Tibial artery (tissue), 4 donors: Measurements from ENCODE around the gene SYT13.

ENCODE experiments used
- DNase-seq, 2 donors: peaks; one replicate each; pipeline ENCODE4 v3.0.0-alpha.2; 2019
- H3K27ac ChIP-seq, 2 donors: fragments of 200-600 bp; sonication (generic) in 1 of 2; 1 replicate in 1 of 2; 2 replicates in 1 of 2; pipeline ENCODE4 v1.5.1; 2018 to 2019; ENCODE audit warnings: mild to moderate bottlenecking in 1 of 2
- H3K27me3 ChIP-seq, 2 donors: fragments of 200-600 bp; sonication (generic) in 1 of 2; one replicate each; pipeline versions ENCODE4 v1.5.1 to v1.6.0; 2016 to 2019
- H3K36me3 ChIP-seq, 3 donors: fragments of 200-600 bp; sonication (generic) in 2 of 3; one replicate each; pipeline ENCODE4 v1.5.1; 2016 to 2019; ENCODE audit warnings: mild to moderate bottlenecking in 2 of 3
- H3K4me1 ChIP-seq, 4 donors: fragments of 200-600 bp; sonication (generic) in 2 of 4; 1 replicate in 3 of 4; 2 replicates in 1 of 4; pipeline ENCODE4 v1.5.1; 2016 to 2019
- H3K4me3 ChIP-seq, 2 donors: fragments of 200-600 bp; sonication (generic) in 1 of 2; 1 replicate in 1 of 2; 2 replicates in 1 of 2; pipeline ENCODE4 v1.5.1; 2018 to 2019; ENCODE audit warnings: mild to moderate bottlenecking in 2 of 2
- H3K9me3 ChIP-seq, 3 donors: fragments of 200-600 bp; sonication (generic) in 1 of 3; one replicate each; pipeline ENCODE4 v1.5.1; 2016 to 2019
- CTCF ChIP-seq, 2 experiments: fragments of 200-600 bp in 1 of 2; fragments of 450-650 bp in 1 of 2; IDR thresholded peaks; one replicate each; pipeline ENCODE4 v1.5.1; 2017 to 2019; ENCODE audit warnings: antibody characterized with exemption in 2 of 2, mild to moderate bottlenecking in 1 of 2, moderate library complexity in 1 of 2
- intact Hi-C: fragments of 100-400 bp; cut with DNase I; formaldehyde crosslinking; loops from one replicate; pipeline ENCODE4 v1.15.0; 2023; ENCODE audit warnings: low total_unique reads

Gene SYT13

GRCh38 chr11:45319077-45319476 is 32.9 kb upstream of the SYT13 start:
- H3K4me3 ChIP-seq, result no peak overlapping the region
- no peaks in the 10 kb centered on the region for H3K27me3 ChIP-seq
- DNase-seq, result no peak
- H3K9me3 ChIP-seq, result no peaks in the 10 kb centered on the region
- TF ChIP-seq CTCF (IDR thresholded peaks at IDR 0.05), result no peak
- H3K4me1 ChIP-seq, result peaks cover 0 to 18% (median 8%) of the 10 kb centered on the region in 4 donors
- no peaks in the 10 kb centered on the region for H3K36me3 ChIP-seq
- intact Hi-C loops, result no loop called here
- H3K27ac ChIP-seq, result no peak overlapping the region

GRCh38 chr11:45318516-45318915 is 32.4 kb upstream of the SYT13 start:
- Histone ChIP-seq H3K9me3 (no peaks in the 10 kb centered on the region), H3K27ac (no peak overlapping the region), H3K36me3 (no peaks in the 10 kb centered on the region), H3K4me1 (peaks cover 0 to 17% (median 5%) of the 10 kb centered on the region in 4 donors), H3K27me3 (no peaks in the 10 kb centered on the region), H3K4me3 (no peak overlapping the region)
- DNase-seq, result peak in 1 of 2 donors; percentile 24
- intact Hi-C loops, result no loop called here
- TF ChIP-seq CTCF (IDR thresholded peaks at IDR 0.05), result no peak

DNA sequence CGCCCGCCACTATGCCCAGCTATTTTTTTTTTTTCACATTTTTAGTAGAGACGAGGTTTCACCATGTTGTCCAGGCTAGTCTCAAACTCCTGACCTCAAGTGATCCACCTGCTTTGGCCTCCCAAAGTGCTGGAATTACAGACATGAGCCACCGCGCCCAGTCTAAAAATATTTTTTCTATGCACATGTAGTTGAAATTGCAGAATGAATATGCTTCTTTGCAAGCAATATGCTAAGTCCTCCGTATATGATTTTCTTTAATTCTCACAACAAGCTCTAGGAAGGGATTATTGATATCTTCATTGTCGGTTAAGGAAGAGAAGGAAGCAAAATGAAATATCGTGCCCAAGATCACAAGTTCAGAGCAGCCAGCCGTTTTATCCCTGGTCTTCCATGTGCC is 30.1 kb upstream of the SYT13 start:
- peaks cover 0 to 16% (median 2%) of the 10 kb centered on the region in 4 donors for H3K4me1 ChIP-seq
- H3K27ac ChIP-seq, result no peak overlapping the region
- DNase-seq, result no peak
- no peak for TF ChIP-seq CTCF (IDR thresholded peaks at IDR 0.05)
- intact Hi-C loops, result no loop called here
- no peaks in the 10 kb centered on the region for H3K36me3 ChIP-seq
- no peaks in the 10 kb centered on the region for H3K27me3 ChIP-seq
- no peaks in the 10 kb centered on the region for H3K9me3 ChIP-seq
- H3K4me3 ChIP-seq, result no peak overlapping the region

- H3K4me1 ChIP-seq, result peaks cover 0 to 16% (median 2%) of the 10 kb centered on the region in 4 donors
- no peak for DNase-seq
Measured at GRCh38 chr11:45314900-45315299, 28.8 kb upstream of the SYT13 start.

DNA sequence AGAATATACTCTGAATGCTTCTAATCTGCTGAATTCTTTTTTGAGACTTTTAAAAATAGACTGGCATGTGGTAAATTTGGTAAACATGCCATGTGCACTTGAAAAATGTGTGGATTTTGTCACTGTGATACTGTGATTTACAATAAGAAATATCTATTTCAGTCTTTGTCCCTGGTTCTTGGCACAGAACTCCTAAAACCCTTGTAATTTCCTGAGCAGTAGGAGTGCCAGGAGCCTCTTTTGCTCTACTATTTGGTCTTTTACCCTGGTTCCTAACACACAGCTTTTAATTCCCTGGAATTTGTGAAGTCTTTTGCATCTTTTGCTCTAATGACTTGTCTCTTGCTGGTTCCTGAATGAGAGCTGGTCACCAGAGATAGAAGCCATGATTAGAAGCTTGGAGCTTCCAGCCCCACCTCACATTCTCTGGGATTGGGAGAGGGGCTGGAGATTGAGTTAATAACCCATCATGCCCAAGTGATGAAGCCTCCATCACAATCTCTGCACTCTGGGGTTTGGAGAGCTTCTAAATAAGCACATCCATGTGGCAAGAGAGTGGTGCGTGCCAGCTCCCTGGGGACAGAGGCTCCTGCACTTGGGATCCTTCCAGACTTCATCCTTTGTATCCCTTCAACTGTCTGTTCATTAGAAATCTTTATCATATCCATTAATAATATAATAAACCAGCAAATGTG is 27.2 kb upstream of the SYT13 start:
- no peak for TF ChIP-seq CTCF (IDR thresholded peaks at IDR 0.05)
- Histone ChIP-seq H3K27me3 (no peaks in the 10 kb centered on the region), H3K27ac (no peak overlapping the region), H3K36me3 (no peaks in the 10 kb centered on the region), H3K9me3 (no peaks in the 10 kb centered on the region), H3K4me1 (peaks cover 0 to 16% (median 2%) of the 10 kb centered on the region in 4 donors), H3K4me3 (no peak overlapping the region)
- peak in 1 of 2 donors; percentile 5 for DNase-seq
- intact Hi-C loops, result no loop called here

More at GRCh38 chr11:45314900-45315299, 28.8 kb upstream of the SYT13 start:
- H3K27ac ChIP-seq, result no peak overlapping the region
- no peaks in the 10 kb centered on the region for H3K36me3 ChIP-seq
- TF ChIP-seq CTCF (IDR thresholded peaks at IDR 0.05), result no peak
- H3K27me3 ChIP-seq, result no peaks in the 10 kb centered on the region
- H3K4me3 ChIP-seq, result no peak overlapping the region
- no peaks in the 10 kb centered on the region for H3K9me3 ChIP-seq
- intact Hi-C loops, result no loop called here
